ENCODE data around the gene SECISBP2.

Gene SECISBP2

DNA sequence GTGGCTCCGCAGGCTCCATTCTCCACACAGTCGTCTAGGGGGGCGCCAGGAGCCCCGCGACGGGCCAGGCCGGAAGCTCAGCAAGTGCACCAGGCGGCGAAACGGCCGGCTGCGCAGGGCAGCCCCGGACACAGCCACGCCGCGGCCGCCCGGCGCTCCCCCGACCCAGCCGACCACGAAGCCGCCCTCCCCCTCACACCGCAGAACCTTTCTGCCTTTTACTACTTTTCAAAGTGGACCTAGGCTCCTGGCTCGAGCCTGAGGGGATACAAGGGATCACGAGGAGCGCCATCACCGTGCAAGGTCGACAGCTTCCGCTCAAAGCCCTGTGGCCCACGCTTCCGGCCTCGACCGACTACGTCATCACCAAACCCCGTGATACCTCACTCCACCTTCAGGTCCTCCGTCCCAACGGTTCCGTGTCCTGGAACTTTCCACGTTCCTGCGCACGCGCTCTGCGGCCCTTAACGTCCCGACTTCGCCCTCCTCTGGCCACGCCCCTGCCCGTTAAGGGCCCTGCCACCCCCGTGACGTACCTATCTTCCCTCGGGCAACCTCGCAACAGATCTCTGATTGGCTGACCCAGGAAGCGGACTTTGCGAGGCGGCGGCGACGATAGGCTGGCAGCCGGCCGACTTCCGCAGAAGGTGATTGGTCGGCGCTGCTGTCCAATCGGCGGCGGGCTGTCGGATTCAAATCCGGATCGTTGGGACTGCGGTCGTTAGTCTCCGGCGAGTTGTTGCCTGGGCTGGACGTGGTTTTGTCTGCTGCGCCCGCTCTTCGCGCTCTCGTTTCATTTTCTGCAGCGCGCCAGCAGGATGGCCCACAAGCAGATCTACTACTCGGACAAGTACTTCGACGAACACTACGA is 7.6 kb upstream of the SECISBP2 start, which contains the start of gene CKS2:
TSS of gene CKS2 (plus strand) at position 721 of the 871 bp plus-strand sequence. CDS start at position 819, 98 bp downstream.
- peak within 1 kb of the TSS; percentile 87 for H3K4me3 ChIP-seq (ENCODE audit: low read depth, low read length)
- DNase-seq (ENCODE audit: low read depth) = peak; percentile 100
- TF ChIP-seq CTCF (IDR thresholded peaks at IDR 0.05; ENCODE audit: insufficient read depth, low read depth, low read length, missing control alignments) = no peak

DNA sequence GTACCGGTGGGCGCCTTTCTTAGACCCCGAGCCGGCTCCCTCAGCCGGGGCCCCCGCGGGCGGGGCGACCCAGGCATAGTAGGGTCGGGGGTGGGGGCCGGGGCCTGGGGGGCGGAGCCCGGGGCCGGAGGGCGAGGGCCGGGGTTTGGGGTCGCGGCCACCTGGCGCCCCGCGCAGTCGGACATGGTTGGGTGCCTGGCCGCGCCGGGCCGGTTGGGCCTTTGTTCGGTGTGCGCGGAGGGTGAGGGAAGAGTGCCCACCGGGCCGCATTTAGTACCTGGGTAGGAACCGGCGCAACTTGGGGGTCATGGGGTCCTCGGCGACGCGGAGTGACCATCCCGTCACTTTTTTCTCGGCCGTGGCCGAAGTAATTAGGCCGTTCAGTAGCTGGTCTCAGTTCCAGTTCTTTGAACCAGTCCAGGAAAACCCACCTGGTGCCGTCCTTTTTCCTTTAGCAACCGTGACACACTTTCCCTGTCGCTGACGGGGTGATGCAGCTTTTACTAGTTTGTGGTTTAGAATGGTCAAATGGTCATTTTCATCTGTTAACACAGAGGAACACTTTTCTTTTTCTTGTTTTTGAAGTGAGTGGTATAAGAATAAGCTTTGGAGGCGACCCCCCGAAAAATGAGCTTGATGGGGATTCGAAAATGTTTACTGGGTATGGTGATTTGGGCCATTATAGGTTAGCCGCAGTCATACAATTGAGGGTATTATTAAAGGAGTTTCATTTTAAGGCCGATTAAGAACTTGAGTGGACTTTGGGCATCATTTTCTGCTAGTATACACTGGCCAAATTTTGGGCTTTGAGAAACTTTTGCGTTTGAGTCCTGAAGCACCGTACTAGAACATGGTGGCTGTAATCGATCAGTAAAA is 6.7 kb upstream of the SECISBP2 start:
- peak; percentile 35 for DNase-seq (ENCODE audit: low read depth)
- H3K4me3 ChIP-seq (ENCODE audit: low read depth, low read length) = peak overlapping the region; percentile 79
- TF ChIP-seq CTCF (IDR thresholded peaks at IDR 0.05; ENCODE audit: insufficient read depth, low read depth, low read length, missing control alignments) = no peak

DNA sequence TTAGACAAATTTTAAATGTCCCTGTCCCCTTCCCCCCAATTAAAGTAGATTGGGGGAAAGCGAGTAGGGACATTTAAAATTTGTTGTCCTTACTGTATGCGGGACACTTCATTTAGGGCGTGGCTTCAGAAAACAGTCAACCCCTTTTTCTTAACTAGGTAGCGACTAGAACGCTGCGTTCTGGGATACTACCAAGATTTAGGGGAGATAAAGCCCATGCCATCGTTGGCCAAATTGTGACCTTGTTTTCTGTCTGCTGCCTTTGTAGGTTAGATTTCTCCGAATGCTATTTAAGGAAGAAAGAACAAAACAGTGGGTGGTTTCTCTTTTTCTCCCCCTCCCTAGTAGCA is 6.1 kb upstream of the SECISBP2 start:
- peak; percentile 29 for DNase-seq (ENCODE audit: low read depth)
- no peak for TF ChIP-seq CTCF (IDR thresholded peaks at IDR 0.05; ENCODE audit: insufficient read depth, low read depth, low read length, missing control alignments)

GRCh38 chr9:89313842-89314241 is 4.5 kb upstream of the SECISBP2 start:
- DNase-seq (ENCODE audit: low read depth) = no peak
- TF ChIP-seq CTCF (IDR thresholded peaks at IDR 0.05; ENCODE audit: insufficient read depth, low read depth, low read length, missing control alignments) = no peak
- peak overlapping the region; percentile 79 for H3K4me3 ChIP-seq (ENCODE audit: low read depth, low read length)

More for the DNA sequence above, 6.1 kb upstream of the SECISBP2 start:
- peak overlapping the region; percentile 79 for H3K4me3 ChIP-seq (ENCODE audit: low read depth, low read length)

- H3K4me3 ChIP-seq (ENCODE audit: low read depth, low read length) = peak overlapping the region; percentile 79
Measured at GRCh38 chr9:89314955-89315354, 3.3 kb upstream of the SECISBP2 start.

GRCh38 chr9:89315482-89315881 is 2.8 kb upstream of the SECISBP2 start:
- TF ChIP-seq CTCF (IDR thresholded peaks at IDR 0.05; ENCODE audit: insufficient read depth, low read depth, low read length, missing control alignments) = no peak
- H3K4me3 ChIP-seq (ENCODE audit: low read depth, low read length) = no peak overlapping the region
- no peak for DNase-seq (ENCODE audit: low read depth)

More at GRCh38 chr9:89314955-89315354, 3.3 kb upstream of the SECISBP2 start:
- TF ChIP-seq CTCF (IDR thresholded peaks at IDR 0.05; ENCODE audit: insufficient read depth, low read depth, low read length, missing control alignments) = no peak
- DNase-seq (ENCODE audit: low read depth) = no peak
